Vagina (tissue), 2 donors: ENCODE measurements around the gene RPLP2. TPM values are rescaled to one million over a fixed set of nuclear protein-coding genes. Genes with fewer than 3 reads are reported as not detected.
A peak's percentile ranks its signal among the peaks of the same experiment; 100 is the strongest.

Source experiments
- DNase-seq, 2 donors: peaks; one replicate each; pipeline ENCODE4 v3.0.0-alpha.2; 2017; ENCODE audit errors: extremely low spot score in 2 of 2
- H3K27ac ChIP-seq: fragments of 200-600 bp; sonication (generic); one replicate; pipeline ENCODE4 v1.5.1; 2019
- H3K27me3 ChIP-seq: fragments of 200-600 bp; sonication (generic); one replicate; pipeline ENCODE4 v1.5.1; 2019
- H3K36me3 ChIP-seq, 2 donors: fragments of 200-600 bp; sonication (generic); one replicate each; pipeline ENCODE4 v1.5.1; 2017 to 2019
- H3K4me1 ChIP-seq: fragments of 200-600 bp; sonication (generic); one replicate; pipeline ENCODE4 v1.5.1; 2019
- H3K4me3 ChIP-seq, 2 donors: fragments of 200-600 bp; sonication (generic); 1 replicate in 1 of 2; 2 replicates in 1 of 2; pipeline ENCODE4 v1.5.1; 2016 to 2019
- H3K9me3 ChIP-seq: fragments of 200-600 bp; sonication (generic); one replicate; pipeline ENCODE4 v1.5.1; 2019
- CTCF ChIP-seq, 3 experiments: fragments of 450-650 bp in 2 of 3; fragments of 200-600 bp in 1 of 3; sonication (generic) in 1 of 3; IDR thresholded peaks; one replicate each; pipeline ENCODE4 v1.5.1; 2017 to 2019; ENCODE audit warnings: antibody characterized with exemption in 3 of 3, mild to moderate bottlenecking in 2 of 3, moderate library complexity in 2 of 3
- POLR2A ChIP-seq, 2 donors: fragments of 450-650 bp; IDR thresholded peaks; one replicate each; pipeline ENCODE4 v1.6.1; 2017; ENCODE audit warnings: antibody characterized with exemption in 2 of 2, mild to moderate bottlenecking in 2 of 2, moderate library complexity in 2 of 2
- POLR2AphosphoS5 ChIP-seq, 2 donors: sonication (generic); formaldehyde crosslinking; IDR thresholded peaks; one replicate each; pipeline ENCODE4 v1.9.0; 2017; ENCODE audit warnings: antibody characterized with exemption in 2 of 2, mild to moderate bottlenecking in 2 of 2, low read depth in 1 of 2; ENCODE audit not compliant: insufficient read depth in 1 of 2
- intact Hi-C: fragments of 100-400 bp; cut with DNase I; formaldehyde crosslinking; loops from one replicate; pipeline ENCODE4 v1.15.1; 2023
- total RNA-seq: library from RNA; depleted of rRNA; stranded (reverse); fragments of >200 nt; gene quantifications from one replicate; pipeline ENCODE4 v1.2.3, GENCODE V29; 2016

Gene RPLP2
- total RNA-seq, 1 donor from 2014 or later = 1,068 TPM

- TF ChIP-seq POLR2AphosphoS5 (IDR thresholded peaks at IDR 0.05; ENCODE audit: insufficient read depth in 1 of 2, low read depth in 1 of 2) = no peak
- no peak for TF ChIP-seq POLR2A (IDR thresholded peaks at IDR 0.05)
- no peak for TF ChIP-seq CTCF (IDR thresholded peaks at IDR 0.05)
- no peak for DNase-seq
- intact Hi-C loops = no loop called here
- Histone ChIP-seq H3K4me3 (peak overlapping the region; percentile 66 to 94), H3K27ac (peak overlapping the region; percentile 88), H3K9me3 (no peaks in the 10 kb centered on the region), H3K27me3 (no peaks in the 10 kb centered on the region), H3K4me1 (peaks cover 82% of the 10 kb centered on the region), H3K36me3 (peaks cover 0 to 12% of the 10 kb centered on the region in 2 donors)
Measured at GRCh38 chr11:831961-832528, 22.3 kb downstream of the RPLP2 start.

GRCh38 chr11:832529-833113 is 22.9 kb downstream of the RPLP2 start, which contains the start of gene CD151:
CD151 (plus strand) TSS chr11:832952; CDS start chr11:836070, 3,118 bp downstream.
- peaks cover 84% of the 10 kb centered on the region for H3K4me1 ChIP-seq
- peak within 1 kb of the TSS; percentile 66 to 94 for H3K4me3 ChIP-seq
- H3K27ac ChIP-seq = peak within 1 kb of the TSS; percentile 88
- H3K36me3 ChIP-seq = peaks cover 0 to 18% of the 10 kb centered on the region in 2 donors
- DNase-seq = no peak
- no peaks in the 10 kb centered on the region for H3K9me3 ChIP-seq
- TF ChIP-seq CTCF (IDR thresholded peaks at IDR 0.05) (no peak), POLR2A (IDR thresholded peaks at IDR 0.05) (no peak), POLR2AphosphoS5 (IDR thresholded peaks at IDR 0.05; ENCODE audit: insufficient read depth in 1 of 2, low read depth in 1 of 2) (no peak)
- H3K27me3 ChIP-seq = no peaks in the 10 kb centered on the region
- intact Hi-C loops = no loop called here

GRCh38 chr11:833114-833791 is 23.5 kb downstream of the RPLP2 start:
- Histone ChIP-seq H3K4me3 (peak overlapping the region; percentile 66 to 94), H3K9me3 (no peaks in the 10 kb centered on the region), H3K27ac (peak overlapping the region; percentile 88), H3K27me3 (no peaks in the 10 kb centered on the region), H3K4me1 (peaks cover 86% of the 10 kb centered on the region), H3K36me3 (peaks cover 0 to 24% of the 10 kb centered on the region in 2 donors)
- DNase-seq = no peak
- TF ChIP-seq POLR2AphosphoS5 (IDR thresholded peaks at IDR 0.05; ENCODE audit: insufficient read depth in 1 of 2, low read depth in 1 of 2) (peak in 1 of 2 donors; percentile 42), CTCF (IDR thresholded peaks at IDR 0.05) (peak in 1 of 3 experiments; percentile 12), POLR2A (IDR thresholded peaks at IDR 0.05) (no peak)
- intact Hi-C loops = no loop called here

GRCh38 chr11:833849-834311 is 24.1 kb downstream of the RPLP2 start:
- H3K27ac ChIP-seq = peak overlapping the region; percentile 88
- intact Hi-C loops = no loop called here
- TF ChIP-seq POLR2AphosphoS5 (IDR thresholded peaks at IDR 0.05; ENCODE audit: insufficient read depth in 1 of 2, low read depth in 1 of 2) (peak in 1 of 2 donors; percentile 17), POLR2A (IDR thresholded peaks at IDR 0.05) (no peak)
- no peaks in the 10 kb centered on the region for H3K27me3 ChIP-seq
- peak overlapping the region; percentile 66 to 94 for H3K4me3 ChIP-seq
- H3K36me3 ChIP-seq = peaks cover 0 to 31% of the 10 kb centered on the region in 2 donors
- peaks cover 86% of the 10 kb centered on the region for H3K4me1 ChIP-seq
- no peak for DNase-seq
- no peaks in the 10 kb centered on the region for H3K9me3 ChIP-seq

GRCh38 chr11:834371-835316 is 24.9 kb downstream of the RPLP2 start:
- TF ChIP-seq POLR2AphosphoS5 (IDR thresholded peaks at IDR 0.05; ENCODE audit: insufficient read depth in 1 of 2, low read depth in 1 of 2) (peak in 1 of 2 donors; percentile 72), CTCF (IDR thresholded peaks at IDR 0.05) (no peak)
- Histone ChIP-seq H3K4me3 (peak overlapping the region; percentile 66 to 94), H3K36me3 (peaks cover 0 to 32% of the 10 kb centered on the region in 2 donors), H3K27me3 (no peaks in the 10 kb centered on the region), H3K9me3 (no peaks in the 10 kb centered on the region), H3K4me1 (peaks cover 86% of the 10 kb centered on the region), H3K27ac (peak overlapping the region; percentile 88)
- intact Hi-C loops = no loop called here
- DNase-seq = no peak
